HPDE6-E6E7 (cell line): ENCODE data around the gene CFAP57.

Experiments used
- DNase-seq: peaks from one replicate; pipeline ENCODE4 v3.0.0; 2011; ENCODE audit warnings: missing footprints; ENCODE audit errors: extremely low spot score

The CFAP57 gene

DNA sequence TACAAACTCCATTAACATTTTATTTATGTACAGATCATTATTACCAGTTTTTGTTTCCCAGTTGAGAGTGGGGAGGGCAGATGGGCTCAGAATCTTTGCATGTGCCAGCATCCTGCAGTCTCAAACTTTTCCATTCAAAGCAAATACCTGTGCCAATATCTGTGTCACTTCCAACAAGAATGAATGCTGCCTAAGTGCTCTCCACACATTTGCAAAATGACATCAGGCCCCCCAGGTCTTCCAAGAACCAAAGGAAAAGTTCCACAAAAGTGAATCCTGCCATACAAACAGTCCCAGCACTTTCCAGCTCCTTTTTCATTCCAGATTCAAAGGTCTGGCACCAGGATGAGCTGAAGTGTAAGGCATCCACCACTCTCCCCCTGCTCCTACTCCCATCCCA, 127.0 kb downstream of the CFAP57 start:
- no peak for DNase-seq

DNA sequence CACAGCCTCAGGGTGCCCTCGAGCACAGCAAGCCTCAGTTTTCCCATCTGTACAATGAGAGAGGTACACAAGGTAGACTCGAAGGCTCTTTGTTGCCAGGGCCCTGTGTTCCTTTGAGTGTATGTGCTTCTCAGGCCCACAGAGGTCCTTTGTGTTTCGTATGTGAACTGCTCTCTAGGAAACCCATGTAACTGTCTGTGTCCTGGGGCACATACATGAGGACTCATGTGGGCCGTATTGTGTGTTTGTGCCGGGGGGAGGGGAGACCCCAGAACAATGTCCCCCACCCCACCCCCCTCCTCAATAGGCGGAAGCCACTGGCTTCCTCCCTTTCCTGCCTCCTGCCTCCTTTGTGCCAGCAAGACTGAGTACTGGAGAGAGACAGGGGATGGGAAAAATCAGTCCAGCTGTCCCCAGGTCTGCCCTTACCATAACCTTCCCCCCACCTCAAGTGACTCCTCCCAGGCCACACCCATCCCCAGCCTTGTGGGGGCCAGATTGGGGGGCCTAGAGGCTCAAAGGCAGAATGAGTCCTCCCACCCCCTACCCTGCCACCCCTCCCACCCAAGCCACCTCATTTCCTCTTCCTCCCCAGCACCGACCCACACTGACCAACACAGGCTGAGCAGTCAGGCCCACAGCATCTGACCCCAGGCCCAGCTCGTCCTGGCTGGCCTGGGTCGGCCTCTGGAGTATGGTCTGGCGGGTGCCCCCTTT, 128.4 kb downstream of the CFAP57 start, which contains the start of gene TIE1:
Gene TIE1 (plus strand): TSS at position 605 of the 717 bp plus-strand sequence. CDS start 90 bp downstream, at position 695.
- DNase-seq, result no peak

DNA sequence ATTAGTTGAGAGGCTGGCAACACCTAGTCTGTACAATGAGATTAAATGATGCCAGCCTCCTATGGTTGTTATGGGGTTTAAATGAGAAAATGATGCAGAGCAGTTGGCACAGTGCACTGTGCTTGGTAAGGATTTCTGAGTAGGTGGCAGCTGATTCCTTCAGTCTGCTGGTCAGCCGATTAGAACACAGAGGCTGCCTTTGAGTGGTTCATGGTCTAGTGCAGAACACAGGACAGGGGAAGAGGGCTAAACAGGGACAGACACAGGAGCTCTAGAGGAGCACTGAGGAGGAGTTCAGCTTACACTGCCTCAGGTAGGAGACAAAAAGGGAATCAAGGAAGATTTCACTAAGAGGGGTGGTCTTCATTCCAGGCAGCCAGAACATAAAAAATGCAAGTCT, 130.1 kb downstream of the CFAP57 start:
- no peak for DNase-seq

DNA sequence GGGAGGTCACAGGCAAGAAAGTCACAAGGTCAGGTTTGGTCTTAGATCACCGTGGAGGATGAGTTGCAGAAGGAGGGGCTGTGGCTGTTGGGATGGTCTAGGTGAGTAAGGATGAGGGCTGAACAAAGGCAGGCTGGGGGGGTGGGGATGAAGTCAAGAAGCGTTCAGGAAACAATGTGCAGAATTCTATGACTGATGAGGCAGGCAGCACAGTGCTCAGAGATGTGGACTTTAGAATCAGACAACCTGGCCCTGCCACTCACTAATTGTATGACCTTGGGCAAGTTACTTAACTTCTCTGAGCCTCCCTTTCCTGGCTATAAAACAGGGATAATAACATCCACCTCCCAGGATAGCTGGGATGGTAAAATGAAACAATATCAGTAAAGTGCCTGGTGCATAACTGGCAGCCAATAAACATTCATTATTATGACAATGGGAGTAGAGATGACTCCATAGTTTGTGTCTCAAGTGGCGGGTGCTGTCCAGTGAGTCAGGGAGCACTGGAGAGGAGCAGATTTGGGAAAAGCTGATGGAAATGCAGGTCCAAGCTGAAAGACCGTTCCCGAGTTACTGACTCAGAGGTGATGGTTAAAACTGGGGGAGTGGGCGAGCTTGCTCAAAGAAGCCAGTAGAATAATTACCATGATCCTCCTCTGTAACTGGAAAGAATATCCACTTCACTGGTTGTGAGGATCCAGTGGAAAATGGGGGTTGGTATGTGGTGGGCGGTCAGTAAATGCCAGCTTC, 130.8 kb downstream of the CFAP57 start:
- no peak for DNase-seq

DNA sequence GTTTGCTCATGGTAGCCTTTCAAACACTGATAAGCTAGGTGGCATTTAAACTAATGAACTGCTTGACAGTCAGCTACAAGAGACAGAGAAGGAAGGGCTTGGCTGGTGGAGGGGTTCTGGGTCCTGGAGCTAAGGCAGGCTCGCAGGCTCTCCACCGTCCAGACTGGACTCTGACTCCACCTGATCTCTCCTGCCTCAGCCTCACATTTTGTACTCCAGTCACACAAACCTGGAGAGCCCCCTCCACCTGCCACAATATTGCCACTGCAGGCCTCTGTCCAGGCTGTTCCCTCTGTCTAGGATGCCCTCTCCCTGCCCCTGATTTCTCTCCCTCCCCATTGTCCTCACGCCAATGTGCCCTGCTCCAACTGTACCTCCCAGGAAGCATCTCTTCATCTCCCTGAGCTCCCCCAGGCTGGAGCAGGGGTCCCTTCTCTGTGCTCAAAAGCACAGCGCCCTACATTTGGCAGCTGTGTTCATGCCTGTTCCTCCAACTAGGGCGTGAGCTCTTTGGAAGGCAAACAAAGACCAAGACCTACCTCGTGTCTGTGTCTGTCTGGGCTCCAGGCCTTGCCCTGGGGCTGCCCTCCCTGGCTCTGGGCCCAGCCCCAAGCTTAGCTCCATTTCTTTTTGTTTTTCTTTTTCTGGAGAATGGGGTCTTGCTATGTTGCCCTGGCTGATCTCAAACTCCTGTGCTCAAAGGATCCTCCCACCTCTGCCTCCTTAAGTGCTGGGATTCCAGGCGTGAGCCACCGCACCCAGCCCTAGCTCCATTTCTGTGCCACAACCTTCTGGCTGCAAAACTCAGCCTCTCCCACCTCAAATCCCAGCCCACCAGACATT, 131.6 kb downstream of the CFAP57 start:
- no peak for DNase-seq
